ENCODE results near the gene STOX2.

Gene STOX2

GRCh38 chr4:183872531-183872930, 32.6 kb upstream of the STOX2 start:
- H3K4me3 ChIP-seq (ENCODE audit: low read depth in 1 of 2, low read length in 2 of 2), result no peak overlapping the region
- peaks cover 11% of the 10 kb centered on the region for H3K4me1 ChIP-seq (ENCODE audit: insufficient read depth, low read length)
- no peaks in the 10 kb centered on the region for H3K36me3 ChIP-seq (ENCODE audit: insufficient read depth, low read length)
- H3K9me3 ChIP-seq (ENCODE audit: low read length), result no peaks in the 10 kb centered on the region
- no peak overlapping the region for H3K27ac ChIP-seq (ENCODE audit: low read depth, low read length)
- H3K9ac ChIP-seq (ENCODE audit: low read length), result no peak overlapping the region
- H3K27me3 ChIP-seq (ENCODE audit: control insufficient read depth in 1 of 2, insufficient read depth in 2 of 2, low read length in 2 of 2), result no peaks in the 10 kb centered on the region

- Histone ChIP-seq H3K4me1 (ENCODE audit: insufficient read depth, low read length) (peaks cover 11% of the 10 kb centered on the region), H3K9me3 (ENCODE audit: low read length) (no peaks in the 10 kb centered on the region), H3K9ac (ENCODE audit: low read length) (no peak overlapping the region), H3K36me3 (ENCODE audit: insufficient read depth, low read length) (no peaks in the 10 kb centered on the region), H3K27ac (ENCODE audit: low read depth, low read length) (no peak overlapping the region), H3K27me3 (ENCODE audit: control insufficient read depth in 1 of 2, insufficient read depth in 2 of 2, low read length in 2 of 2) (no peaks in the 10 kb centered on the region), H3K4me3 (ENCODE audit: low read depth in 1 of 2, low read length in 2 of 2) (no peak overlapping the region)
These were observed 31.5 kb upstream of the STOX2 start for GRCh38 chr4:183873409-183874185.

DNA sequence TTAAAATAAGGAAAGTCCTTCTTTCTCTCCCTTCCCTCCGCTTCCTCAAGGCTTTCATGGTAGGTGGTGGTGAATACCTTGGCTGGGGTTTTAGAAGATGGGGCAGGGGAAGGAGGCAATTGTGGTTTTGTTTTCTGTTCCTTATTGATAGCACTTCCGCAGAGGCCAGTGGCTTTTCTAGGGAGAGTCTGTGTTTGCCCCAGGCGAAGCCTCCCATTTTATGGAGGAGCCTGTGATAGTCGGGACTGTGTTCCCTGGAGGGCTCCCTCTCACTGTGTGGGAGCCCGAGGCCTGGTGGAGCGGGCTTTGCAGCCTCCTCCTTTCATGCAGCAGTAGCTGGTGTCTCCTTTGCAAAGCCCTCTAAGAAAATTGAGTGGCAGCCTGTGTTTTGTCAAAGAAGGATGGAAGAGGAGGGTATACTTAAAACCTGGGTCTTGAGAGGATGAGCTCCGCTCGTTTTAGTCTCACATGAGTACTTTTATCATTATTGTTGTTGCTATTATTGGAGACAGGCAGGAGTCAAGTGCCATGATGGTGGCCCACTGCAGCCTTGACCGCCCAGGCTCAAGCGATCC, 29.8 kb upstream of the STOX2 start:
- Histone ChIP-seq H3K36me3 (ENCODE audit: insufficient read depth, low read length) (no peaks in the 10 kb centered on the region), H3K4me1 (ENCODE audit: insufficient read depth, low read length) (peaks cover 11% of the 10 kb centered on the region), H3K4me3 (ENCODE audit: low read depth in 1 of 2, low read length in 2 of 2) (no peak overlapping the region), H3K27me3 (ENCODE audit: control insufficient read depth in 1 of 2, insufficient read depth in 2 of 2, low read length in 2 of 2) (no peaks in the 10 kb centered on the region), H3K27ac (ENCODE audit: low read depth, low read length) (peak overlapping the region; percentile 10), H3K9me3 (ENCODE audit: low read length) (no peaks in the 10 kb centered on the region), H3K9ac (ENCODE audit: low read length) (no peak overlapping the region)

DNA sequence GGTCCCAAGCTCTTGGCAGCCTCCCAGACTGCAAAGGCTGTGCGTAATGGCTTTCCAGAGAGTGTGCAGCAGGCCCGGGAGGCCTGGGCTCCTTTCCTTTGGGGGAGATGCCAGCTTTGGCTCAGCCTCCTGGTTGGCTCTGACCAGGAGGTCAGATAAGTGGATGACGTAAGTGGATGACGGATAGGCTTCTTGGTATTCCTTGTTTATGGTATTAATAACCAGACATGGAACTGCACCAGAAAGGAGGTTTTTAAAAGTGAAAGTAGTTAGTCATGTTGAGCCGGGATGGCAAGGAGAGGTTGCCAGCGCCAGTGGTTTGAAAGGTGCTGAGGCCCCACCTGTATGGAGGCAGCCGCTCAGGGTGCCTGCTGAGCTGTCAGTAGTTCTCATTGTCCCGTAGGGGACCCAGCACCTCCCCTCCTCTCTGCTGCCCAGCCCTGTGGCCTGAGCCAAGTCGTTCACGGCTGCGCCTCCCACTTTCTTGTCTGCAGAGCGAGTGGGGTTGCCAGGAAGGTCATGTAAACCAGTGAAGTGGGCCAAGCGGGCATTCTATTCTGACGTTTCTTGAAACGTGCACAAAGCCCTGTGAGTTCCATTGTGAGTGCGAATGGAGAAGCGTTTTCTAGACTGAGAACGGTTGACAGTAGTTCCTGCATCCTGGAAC, 28.7 kb upstream of the STOX2 start:
- peaks cover 11% of the 10 kb centered on the region for H3K4me1 ChIP-seq (ENCODE audit: insufficient read depth, low read length)
- H3K36me3 ChIP-seq (ENCODE audit: insufficient read depth, low read length), result no peaks in the 10 kb centered on the region
- H3K9me3 ChIP-seq (ENCODE audit: low read length), result no peaks in the 10 kb centered on the region
- H3K4me3 ChIP-seq (ENCODE audit: low read depth in 1 of 2, low read length in 2 of 2), result peak overlapping the region in 1 of 2 donors; percentile 59
- no peaks in the 10 kb centered on the region for H3K27me3 ChIP-seq (ENCODE audit: control insufficient read depth in 1 of 2, insufficient read depth in 2 of 2, low read length in 2 of 2)
- H3K27ac ChIP-seq (ENCODE audit: low read depth, low read length), result peak overlapping the region; percentile 80
- H3K9ac ChIP-seq (ENCODE audit: low read length), result peak overlapping the region; percentile 59

DNA sequence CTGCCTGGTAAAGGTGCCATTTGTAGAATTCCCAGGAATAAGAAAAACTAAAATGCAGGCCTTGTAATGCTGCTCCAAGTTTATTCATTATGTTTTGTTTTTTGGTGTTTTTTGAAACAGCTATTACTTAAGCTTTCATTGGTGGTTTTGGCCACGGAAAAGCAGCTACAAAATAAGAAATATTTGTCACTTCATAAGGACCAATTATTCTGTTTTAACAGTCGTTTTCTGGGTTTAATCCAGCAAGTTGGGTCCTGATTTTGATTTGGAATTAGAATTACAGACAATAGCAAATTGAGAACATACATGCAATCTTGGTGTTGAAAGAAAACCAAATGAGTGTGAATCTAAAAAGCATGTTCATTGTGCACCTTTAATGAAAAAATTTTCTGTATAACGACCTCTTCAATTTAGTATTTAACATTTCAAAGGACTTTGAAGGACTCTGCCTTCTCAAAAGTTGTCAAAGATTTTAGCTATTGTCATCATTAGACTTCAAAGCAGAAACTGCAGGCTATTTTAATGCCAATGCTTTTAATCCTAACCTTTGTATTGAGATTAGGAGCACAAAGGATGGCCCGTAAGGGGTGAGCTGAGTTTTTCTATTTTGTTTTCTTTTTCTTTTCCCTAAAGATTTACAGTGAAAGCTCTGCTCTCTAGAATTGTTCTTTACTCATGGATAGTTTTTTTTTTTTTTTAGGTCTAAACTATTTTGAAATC, 26.7 kb upstream of the STOX2 start:
- peaks cover 11% of the 10 kb centered on the region for H3K4me1 ChIP-seq (ENCODE audit: insufficient read depth, low read length)
- H3K4me3 ChIP-seq (ENCODE audit: low read depth in 1 of 2, low read length in 2 of 2), result no peak overlapping the region
- H3K36me3 ChIP-seq (ENCODE audit: insufficient read depth, low read length), result no peaks in the 10 kb centered on the region
- no peak overlapping the region for H3K27ac ChIP-seq (ENCODE audit: low read depth, low read length)
- no peaks in the 10 kb centered on the region for H3K27me3 ChIP-seq (ENCODE audit: control insufficient read depth in 1 of 2, insufficient read depth in 2 of 2, low read length in 2 of 2)
- H3K9ac ChIP-seq (ENCODE audit: low read length), result no peak overlapping the region
- H3K9me3 ChIP-seq (ENCODE audit: low read length), result no peaks in the 10 kb centered on the region

- H3K4me1 ChIP-seq (ENCODE audit: insufficient read depth, low read length), result no peaks in the 10 kb centered on the region
- H3K36me3 ChIP-seq (ENCODE audit: insufficient read depth, low read length), result no peaks in the 10 kb centered on the region
- no peak overlapping the region for H3K27ac ChIP-seq (ENCODE audit: low read depth, low read length)
- no peaks in the 10 kb centered on the region for H3K27me3 ChIP-seq (ENCODE audit: control insufficient read depth in 1 of 2, insufficient read depth in 2 of 2, low read length in 2 of 2)
- no peaks in the 10 kb centered on the region for H3K9me3 ChIP-seq (ENCODE audit: low read length)
- H3K9ac ChIP-seq (ENCODE audit: low read length), result no peak overlapping the region
- no peak overlapping the region for H3K4me3 ChIP-seq (ENCODE audit: low read depth in 1 of 2, low read length in 2 of 2)
These were observed 19.8 kb upstream of the STOX2 start for GRCh38 chr4:183885205-183885720.

DNA sequence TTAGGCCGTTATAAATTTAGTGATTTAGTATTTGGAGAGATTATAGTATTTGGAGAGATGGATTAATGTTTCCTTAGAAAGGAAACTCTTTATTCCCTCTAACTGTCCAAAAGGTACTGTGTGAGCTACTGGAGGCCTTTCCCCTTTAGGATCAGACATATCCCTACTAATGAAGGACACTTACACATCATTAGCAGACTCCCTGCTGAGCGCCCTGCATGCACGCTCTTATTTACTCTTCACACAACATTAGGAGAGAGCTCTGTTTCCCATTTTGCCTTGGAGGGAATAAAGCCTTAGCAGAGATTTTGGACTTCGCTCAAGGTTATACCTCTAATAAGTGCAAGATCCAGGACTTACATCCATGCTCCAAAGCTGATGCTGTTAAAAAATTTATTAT, 17.8 kb upstream of the STOX2 start:
- H3K9ac ChIP-seq (ENCODE audit: low read length), result no peak overlapping the region
- H3K27me3 ChIP-seq (ENCODE audit: control insufficient read depth in 1 of 2, insufficient read depth in 2 of 2, low read length in 2 of 2), result no peaks in the 10 kb centered on the region
- H3K9me3 ChIP-seq (ENCODE audit: low read length), result no peaks in the 10 kb centered on the region
- no peaks in the 10 kb centered on the region for H3K4me1 ChIP-seq (ENCODE audit: insufficient read depth, low read length)
- H3K27ac ChIP-seq (ENCODE audit: low read depth, low read length), result no peak overlapping the region
- no peaks in the 10 kb centered on the region for H3K36me3 ChIP-seq (ENCODE audit: insufficient read depth, low read length)
- no peak overlapping the region for H3K4me3 ChIP-seq (ENCODE audit: low read depth in 1 of 2, low read length in 2 of 2)

DNA sequence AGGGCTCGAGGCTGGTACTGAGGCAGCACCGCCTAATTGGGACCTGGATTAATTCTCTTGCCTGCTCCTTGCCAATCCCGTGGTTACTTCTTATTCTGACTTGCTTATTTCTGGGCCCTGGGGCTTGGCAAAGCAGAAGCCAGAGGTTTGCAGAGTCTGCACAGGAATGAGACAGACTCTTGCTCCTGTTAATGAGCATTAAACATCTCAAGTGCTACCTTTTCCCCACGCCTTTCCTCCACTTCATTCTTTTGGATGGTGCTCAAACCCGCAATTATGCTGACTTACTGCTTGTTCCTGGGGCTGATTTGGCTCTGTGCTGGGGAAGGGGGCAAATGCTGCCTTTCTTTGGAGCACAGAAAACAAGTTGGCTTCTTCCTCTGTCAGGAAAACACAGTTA, 16.5 kb upstream of the STOX2 start:
- H3K4me1 ChIP-seq (ENCODE audit: insufficient read depth, low read length), result no peaks in the 10 kb centered on the region
- H3K9ac ChIP-seq (ENCODE audit: low read length), result no peak overlapping the region
- H3K36me3 ChIP-seq (ENCODE audit: insufficient read depth, low read length), result no peaks in the 10 kb centered on the region
- no peaks in the 10 kb centered on the region for H3K27me3 ChIP-seq (ENCODE audit: control insufficient read depth in 1 of 2, insufficient read depth in 2 of 2, low read length in 2 of 2)
- no peaks in the 10 kb centered on the region for H3K9me3 ChIP-seq (ENCODE audit: low read length)
- no peak overlapping the region for H3K4me3 ChIP-seq (ENCODE audit: low read depth in 1 of 2, low read length in 2 of 2)
- no peak overlapping the region for H3K27ac ChIP-seq (ENCODE audit: low read depth, low read length)

DNA sequence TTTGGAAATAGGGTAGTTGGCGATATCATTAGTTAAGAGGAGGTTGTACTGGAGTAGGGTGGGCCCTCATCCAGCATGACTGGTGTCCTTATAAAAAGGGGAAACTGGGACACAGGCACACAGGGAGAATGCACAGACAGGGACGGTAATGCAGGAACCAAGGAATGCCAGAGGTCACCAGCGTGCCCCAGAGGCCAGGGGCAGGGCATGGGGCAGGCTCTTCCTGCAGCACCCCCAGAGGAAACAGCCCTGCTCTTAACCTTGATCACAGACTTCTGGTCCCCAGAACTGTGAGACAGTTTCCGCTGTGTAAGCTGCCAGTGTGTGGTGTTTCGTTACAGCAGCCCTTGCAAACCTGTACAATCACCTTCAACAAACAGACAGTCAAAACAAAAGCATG, 15.9 kb upstream of the STOX2 start:
- Histone ChIP-seq H3K9me3 (ENCODE audit: low read length) (no peaks in the 10 kb centered on the region), H3K27ac (ENCODE audit: low read depth, low read length) (no peak overlapping the region), H3K36me3 (ENCODE audit: insufficient read depth, low read length) (no peaks in the 10 kb centered on the region), H3K4me1 (ENCODE audit: insufficient read depth, low read length) (no peaks in the 10 kb centered on the region), H3K4me3 (ENCODE audit: low read depth in 1 of 2, low read length in 2 of 2) (no peak overlapping the region), H3K9ac (ENCODE audit: low read length) (no peak overlapping the region), H3K27me3 (ENCODE audit: control insufficient read depth in 1 of 2, insufficient read depth in 2 of 2, low read length in 2 of 2) (no peaks in the 10 kb centered on the region)

DNA sequence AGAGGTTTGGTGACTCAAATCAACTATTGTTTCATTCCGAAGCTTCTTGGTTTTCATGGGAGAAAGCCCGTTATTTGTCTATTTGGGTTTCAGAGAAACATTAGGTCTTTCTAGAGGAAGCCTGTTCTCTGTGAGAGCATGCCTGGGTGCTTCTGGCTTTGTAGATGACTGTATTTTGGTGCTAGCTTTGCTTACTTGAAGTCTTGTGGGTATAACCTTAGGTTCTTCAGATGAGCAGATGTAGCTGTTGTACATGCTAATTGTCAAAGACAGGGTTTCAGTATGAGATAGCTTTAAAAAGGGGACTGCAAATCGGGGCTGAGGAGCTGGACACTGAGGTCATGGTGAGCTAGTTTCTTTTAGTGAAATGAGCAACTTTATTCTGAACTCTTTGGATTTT, 7.9 kb upstream of the STOX2 start:
- Histone ChIP-seq H3K27ac (ENCODE audit: low read depth, low read length) (no peak overlapping the region), H3K27me3 (ENCODE audit: control insufficient read depth in 1 of 2, insufficient read depth in 2 of 2, low read length in 2 of 2) (no peaks in the 10 kb centered on the region), H3K36me3 (ENCODE audit: insufficient read depth, low read length) (no peaks in the 10 kb centered on the region), H3K9ac (ENCODE audit: low read length) (no peak overlapping the region), H3K9me3 (ENCODE audit: low read length) (no peaks in the 10 kb centered on the region), H3K4me3 (ENCODE audit: low read depth in 1 of 2, low read length in 2 of 2) (no peak overlapping the region), H3K4me1 (ENCODE audit: insufficient read depth, low read length) (no peaks in the 10 kb centered on the region)

- Histone ChIP-seq H3K9ac (ENCODE audit: low read length) (no peak overlapping the region), H3K27ac (ENCODE audit: low read depth, low read length) (no peak overlapping the region), H3K9me3 (ENCODE audit: low read length) (no peaks in the 10 kb centered on the region), H3K4me3 (ENCODE audit: low read depth in 1 of 2, low read length in 2 of 2) (no peak overlapping the region), H3K36me3 (ENCODE audit: insufficient read depth, low read length) (no peaks in the 10 kb centered on the region), H3K27me3 (ENCODE audit: control insufficient read depth in 1 of 2, insufficient read depth in 2 of 2, low read length in 2 of 2) (no peaks in the 10 kb centered on the region), H3K4me1 (ENCODE audit: insufficient read depth, low read length) (no peaks in the 10 kb centered on the region)
These were observed 6.7 kb upstream of the STOX2 start for GRCh38 chr4:183898456-183898855.
